ENCODE results near the gene HIP1.
A peak's percentile ranks its signal among the peaks of the same experiment; 100 is the strongest.
"Not testable (repeated sequence)": the region's sequence is repeated elsewhere in the genome, so short reads cannot be mapped to it uniquely, and the experiment has no call there.

The HIP1 gene

GRCh38 chr7:75616421-75617167 lies 122.1 kb downstream of the HIP1 start:
- DNase-seq (ENCODE audit: low read depth, low spot score) = no peak

- no peak for DNase-seq (ENCODE audit: low read depth, low spot score)
These were observed 124.3 kb downstream of the HIP1 start for GRCh38 chr7:75614401-75614800.

DNA sequence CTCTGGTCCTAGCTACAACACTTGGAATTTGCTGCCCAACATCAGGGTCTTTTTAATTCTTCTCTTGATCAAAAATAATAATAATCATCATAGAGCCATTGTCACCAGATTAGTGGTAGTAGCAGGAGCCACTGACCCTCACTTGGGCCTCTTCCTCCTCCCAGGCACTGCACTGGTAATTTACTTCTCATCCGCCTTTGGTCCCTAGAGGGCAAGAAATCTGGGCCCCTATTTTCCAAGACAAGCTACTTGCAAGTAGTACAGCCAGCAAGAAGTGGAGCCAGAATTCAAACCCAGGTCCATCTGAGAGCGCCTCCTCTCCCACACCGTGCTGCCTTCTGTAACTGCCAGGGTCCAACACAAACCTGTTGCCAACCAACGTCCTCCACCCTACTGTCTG lies 125.4 kb downstream of the HIP1 start:
- no peak for DNase-seq (ENCODE audit: low read depth, low spot score)

DNA sequence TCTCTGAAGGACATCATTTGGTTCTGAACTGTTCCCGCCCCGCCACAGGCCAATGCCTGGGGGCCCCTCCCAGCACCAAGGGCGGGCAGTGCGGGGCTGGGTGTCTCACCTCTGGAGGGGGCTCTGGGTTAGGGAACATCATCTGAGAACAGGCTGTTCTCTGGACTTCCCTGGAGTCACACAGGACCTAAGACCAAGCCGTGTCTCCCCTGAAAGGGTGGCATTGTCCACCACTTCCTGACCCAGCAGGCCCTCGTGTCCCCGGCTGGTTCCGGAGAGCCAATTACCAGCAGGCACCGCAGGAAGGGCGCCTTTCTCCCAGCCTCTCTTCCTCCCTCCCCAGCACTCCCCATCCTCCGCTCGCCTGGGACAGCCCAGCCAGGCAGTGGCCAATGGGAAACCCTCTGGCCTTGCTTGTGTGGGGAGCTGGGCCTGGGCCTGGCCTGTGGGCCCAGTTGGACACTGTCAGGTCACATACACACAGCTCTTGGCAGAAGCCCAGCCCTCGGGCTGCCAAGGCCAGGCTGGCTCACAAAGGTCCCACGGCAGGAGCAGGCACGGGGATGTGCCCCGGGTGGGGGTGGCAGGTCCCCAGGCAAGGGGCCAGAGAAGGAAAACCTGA lies 127.1 kb downstream of the HIP1 start:
- DNase-seq (ENCODE audit: low read depth, low spot score) = peak; percentile 86

DNA sequence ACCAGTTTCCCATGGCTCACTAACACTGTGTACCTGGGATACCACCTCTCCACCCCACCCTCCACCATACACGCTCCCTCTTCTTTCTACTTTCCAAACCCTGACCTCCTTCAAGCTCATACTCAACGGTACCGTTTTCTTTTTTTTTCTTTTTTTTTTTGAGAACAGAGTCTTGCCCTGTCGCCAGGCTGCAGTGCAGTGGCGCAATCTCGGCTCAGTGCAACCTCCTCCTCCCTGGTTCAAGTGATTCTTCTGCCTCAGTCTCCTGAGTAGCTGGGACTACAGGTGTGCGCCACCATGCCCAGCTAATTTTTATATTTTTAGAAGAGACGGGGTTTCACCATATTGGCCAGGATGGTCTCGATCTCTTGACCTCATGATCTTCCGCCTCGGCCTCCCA lies 129.3 kb downstream of the HIP1 start:
- DNase-seq (ENCODE audit: low read depth, low spot score) = not testable (repeated sequence)

DNA sequence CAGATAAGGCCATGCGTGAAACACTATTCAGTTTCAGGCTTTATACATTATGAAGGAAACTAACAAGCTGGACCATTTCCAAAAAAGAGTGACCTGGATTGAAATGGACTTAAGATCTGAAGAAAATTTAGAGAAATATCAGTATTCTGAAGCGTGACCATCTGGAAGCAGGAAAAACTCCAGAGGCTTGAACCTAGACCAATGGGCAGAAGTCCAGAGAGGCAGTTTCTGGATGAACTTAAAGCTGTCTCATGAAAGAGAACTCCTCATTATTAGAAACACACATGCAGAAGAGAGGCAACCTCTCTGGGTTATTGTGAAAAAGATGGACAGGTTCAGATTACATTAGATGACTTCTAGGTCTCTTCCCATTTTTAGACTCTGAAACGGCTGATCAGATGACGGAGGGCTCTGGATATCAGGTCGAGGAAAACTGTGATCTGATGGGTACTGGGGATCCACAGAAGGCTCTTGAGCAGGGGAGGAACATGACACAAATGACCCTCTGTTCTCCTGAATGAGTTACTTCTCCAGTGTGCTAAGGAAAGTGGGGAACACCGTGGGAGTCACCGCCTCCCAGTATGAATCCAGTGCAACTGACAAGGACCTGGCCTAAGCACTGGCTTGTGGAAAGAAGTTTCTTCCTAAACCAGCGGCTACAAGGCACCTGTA lies 130.2 kb downstream of the HIP1 start:
- DNase-seq (ENCODE audit: low read depth, low spot score) = no peak

- DNase-seq (ENCODE audit: low read depth, low spot score) = no peak
These were observed 134.3 kb downstream of the HIP1 start for GRCh38 chr7:75604408-75604807.

- not testable (repeated sequence) for DNase-seq (ENCODE audit: low read depth, low spot score)
These were observed 135.9 kb downstream of the HIP1 start for GRCh38 chr7:75602831-75603230.

DNA sequence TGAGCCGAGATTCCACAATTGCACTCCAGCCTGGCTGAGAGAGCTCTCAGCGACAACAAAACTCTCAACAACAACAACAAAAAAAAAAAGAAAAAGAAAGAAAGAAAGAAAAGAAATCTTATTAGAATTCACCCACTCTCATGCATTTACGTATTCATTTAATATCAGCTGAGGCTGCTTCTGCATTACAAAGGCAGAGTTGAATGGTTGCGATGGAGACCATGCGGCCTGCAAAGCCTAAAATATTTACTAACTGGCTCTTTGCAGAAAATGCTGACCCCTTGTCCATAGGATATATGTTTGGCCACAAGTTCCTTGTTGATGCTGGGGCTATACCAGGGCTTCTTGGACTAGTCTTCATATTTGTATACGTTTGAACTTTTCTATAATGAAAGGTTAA lies 137.2 kb downstream of the HIP1 start:
- no peak for DNase-seq (ENCODE audit: low read depth, low spot score)

DNA sequence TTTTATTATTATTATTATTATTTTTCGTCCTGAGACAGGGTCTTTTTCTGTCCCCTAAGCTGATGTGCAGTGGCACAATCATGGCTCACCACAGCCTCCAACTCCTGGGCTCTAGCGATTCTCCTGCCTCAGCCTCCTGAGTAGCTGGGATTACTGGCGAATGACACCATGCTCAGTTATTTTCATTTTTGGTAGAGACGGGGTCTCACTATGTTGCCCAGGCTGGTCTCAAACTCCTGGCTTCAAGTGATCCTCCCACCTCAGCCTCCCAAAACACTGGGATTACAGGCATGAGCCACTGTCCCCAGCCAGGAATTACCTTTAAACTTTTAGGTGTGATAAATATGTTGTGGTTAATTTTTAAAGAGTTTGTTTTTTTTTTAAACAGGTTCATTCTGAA lies 138.0 kb downstream of the HIP1 start:
- not testable (repeated sequence) for DNase-seq (ENCODE audit: low read depth, low spot score)

DNA sequence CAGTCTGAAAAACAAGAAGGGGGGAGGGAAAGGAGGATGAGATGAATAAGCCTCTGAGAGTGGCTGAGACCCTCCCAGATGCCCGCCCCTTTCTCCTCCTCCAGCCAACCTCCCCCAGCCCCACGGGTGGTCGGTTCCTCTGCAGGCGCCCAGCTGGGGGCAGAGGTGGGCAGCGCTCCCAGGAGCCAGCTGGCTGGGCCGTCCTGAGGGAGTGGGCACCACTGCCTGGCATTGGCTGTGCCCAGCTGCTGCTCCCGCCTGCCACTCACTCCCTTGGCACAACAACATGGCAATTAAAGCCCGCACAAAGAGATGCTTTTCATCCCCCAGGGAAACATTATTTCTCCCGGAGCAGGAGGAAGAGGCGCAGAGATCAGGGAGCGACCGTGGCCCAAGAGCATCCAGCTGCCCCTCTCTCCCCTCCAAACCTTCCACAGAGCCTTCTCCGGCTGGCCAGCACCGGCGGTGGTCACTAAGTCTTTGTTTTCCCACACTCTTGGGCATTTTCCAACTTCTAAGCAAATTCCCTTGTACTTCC lies 139.4 kb downstream of the HIP1 start:
- peak; percentile 72 for DNase-seq (ENCODE audit: low read depth, low spot score)

DNA sequence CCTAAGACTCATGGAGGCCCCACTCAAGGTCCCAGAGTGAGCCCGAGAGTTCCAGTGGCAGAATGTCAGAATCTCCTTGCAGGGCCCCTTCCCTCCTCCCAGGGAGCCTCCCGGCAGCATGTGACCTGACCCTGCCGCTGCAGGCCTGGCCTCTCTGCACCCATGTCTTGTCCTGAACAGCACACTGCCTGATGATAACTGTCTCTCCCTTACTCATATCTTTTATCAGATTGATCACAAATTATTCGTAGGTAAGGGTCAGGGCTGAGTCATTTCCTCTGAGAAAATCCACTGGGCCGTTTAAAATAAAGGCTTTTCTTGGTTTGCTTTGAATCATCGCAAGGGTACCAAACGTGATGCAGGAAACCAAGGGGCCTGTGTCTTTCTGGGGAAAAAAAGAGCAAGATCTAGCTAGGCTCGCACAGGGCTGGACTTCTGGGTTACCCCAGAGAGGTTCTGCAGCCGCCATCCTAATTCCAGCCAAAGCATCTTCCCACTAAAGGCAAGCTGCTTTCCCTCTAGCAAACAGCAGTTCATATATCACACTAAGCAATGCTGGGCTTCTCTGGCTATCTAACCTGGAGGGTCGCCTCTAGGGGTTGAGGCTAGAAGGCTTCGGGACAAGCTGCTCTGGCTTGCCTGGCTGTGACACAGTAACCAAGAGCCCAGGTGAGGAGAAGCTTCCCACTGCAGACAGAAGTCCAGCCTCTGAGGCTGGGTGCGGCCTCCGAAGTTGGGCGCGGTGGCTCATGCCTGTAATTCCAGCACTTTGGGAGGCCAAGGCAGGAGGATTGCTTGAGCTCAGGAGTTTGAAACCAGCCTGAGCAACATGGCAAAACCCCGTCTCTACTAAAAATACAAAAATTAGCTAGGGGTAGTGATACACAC lies 141.8 kb downstream of the HIP1 start:
- peak; percentile 14 for DNase-seq (ENCODE audit: low read depth, low spot score)

DNA sequence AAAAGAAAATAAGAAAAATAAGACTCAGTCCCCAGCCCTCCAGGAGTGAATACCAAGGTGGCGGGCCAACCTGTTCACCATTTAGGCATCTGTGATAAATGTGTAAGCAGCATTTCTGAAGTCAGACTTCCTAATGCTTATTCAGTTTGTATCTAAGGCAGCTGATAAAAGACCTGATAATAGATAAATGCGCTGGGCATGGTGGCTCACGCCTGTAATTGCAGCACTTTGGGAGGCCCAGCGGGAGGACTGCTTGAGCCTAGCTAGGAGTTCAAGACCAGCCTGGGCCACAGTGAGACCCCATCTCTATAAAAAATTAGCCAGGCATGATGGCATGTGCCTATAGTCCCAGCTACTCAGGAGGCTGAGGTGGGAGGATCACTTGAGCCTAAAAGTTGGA lies 143.0 kb downstream of the HIP1 start:
- DNase-seq (ENCODE audit: low read depth, low spot score) = no peak

- DNase-seq (ENCODE audit: low read depth, low spot score) = not testable (repeated sequence)
These were observed 145.1 kb downstream of the HIP1 start for GRCh38 chr7:75593500-75594184.

DNA sequence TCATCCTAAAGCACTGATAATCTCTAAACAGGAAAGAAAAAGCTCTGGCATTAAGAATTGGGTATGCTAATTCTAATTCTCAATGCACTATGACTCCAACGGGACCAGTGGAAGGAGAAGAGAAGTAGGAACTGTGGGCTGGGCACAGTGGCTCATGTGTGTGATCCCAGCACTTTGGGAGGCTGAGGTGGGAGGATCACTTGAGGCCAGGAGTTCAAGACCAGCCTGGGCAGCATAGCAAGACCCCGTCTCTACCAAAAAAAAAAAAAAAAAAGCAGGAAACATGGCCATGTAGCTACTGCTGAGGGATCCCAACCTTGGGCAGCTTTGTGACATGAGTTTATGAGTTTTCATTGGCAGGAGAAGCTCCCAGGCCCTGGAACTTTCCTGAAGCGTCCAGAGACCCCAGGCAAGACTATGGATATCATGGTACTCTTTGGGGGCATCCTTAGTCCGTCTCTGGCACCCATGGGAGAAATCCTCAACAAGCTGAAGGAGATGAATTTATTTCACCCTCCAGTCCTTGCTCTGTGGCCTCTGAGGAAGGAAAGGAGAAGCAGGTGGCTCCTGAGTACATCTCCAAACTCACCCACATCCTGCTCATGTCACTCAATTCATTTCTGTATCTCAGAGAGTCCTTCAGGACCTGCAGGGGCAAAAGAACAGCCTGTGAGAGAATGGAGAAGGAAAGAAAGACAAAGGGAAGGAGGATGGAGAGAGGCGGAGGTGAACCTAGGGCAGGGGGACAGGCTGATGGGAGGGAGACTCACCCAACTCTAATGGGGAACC lies 147.1 kb downstream of the HIP1 start:
- no peak for DNase-seq (ENCODE audit: low read depth, low spot score)

- no peak for DNase-seq (ENCODE audit: low read depth, low spot score)
These were observed 148.3 kb downstream of the HIP1 start for GRCh38 chr7:75590373-75591005.

- no peak for DNase-seq (ENCODE audit: low read depth, low spot score)
These were observed 154.4 kb downstream of the HIP1 start for GRCh38 chr7:75584354-75584753.

GRCh38 chr7:75583255-75583654 lies 155.5 kb downstream of the HIP1 start:
- no peak for DNase-seq (ENCODE audit: low read depth, low spot score)

DNA sequence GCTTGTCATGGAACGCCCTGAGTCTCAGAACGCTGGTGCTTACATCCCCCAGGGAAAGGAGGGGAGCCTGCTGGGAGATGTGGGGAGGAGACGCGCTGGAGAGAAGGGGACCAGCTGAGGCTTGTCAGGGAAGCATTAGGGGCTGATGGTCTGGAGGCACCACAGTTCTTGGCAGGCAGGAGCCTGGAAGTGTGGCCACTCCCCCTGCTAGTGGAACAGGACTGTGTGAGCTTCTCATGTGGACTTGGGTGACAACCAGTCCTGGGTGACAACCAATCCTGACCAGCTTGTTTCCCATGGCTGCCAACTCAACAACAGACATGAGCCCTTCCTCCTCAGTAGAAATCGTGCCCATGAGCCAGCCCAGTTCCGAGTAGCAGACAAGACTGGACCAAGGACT lies 158.8 kb downstream of the HIP1 start:
- DNase-seq (ENCODE audit: low read depth, low spot score) = no peak

- DNase-seq (ENCODE audit: low read depth, low spot score) = peak; percentile 54
These were observed 160.7 kb downstream of the HIP1 start for GRCh38 chr7:75578081-75578480.
